IPS DF 19.7 (cell line): ENCODE results near the gene PRAMEF13.
"Not testable (repeated sequence)": the region's sequence is repeated elsewhere in the genome, so short reads cannot be mapped to it uniquely, and the experiment has no call there.

ENCODE experiments used
- DNase-seq: peaks from one replicate; pipeline ENCODE4 v3.0.0-alpha.2; 2013; ENCODE audit warnings: low read depth, low spot score

Gene PRAMEF13

DNA sequence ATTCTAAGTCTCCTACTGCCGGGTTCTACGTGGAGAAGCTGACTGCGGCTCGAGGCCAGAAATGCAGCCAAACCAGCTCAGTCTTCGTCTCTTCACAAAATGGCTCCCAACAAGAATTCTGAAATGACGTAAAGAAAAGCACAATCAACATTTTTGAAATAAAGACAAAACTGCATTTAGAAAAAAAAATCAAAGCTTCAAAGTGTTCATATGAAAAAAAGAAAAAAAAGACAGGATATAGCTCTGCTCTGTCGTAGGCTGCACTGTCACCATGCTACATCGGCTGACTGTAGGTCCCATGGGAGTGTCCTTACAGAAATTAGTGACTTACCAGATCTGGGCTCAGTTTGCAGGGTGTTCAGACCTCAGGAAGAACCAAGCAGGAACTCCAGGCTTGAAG is 35.7 kb downstream of the PRAMEF13 start, which contains the start of gene HNRNPCL4:
TSS of gene HNRNPCL4 (minus strand) at position 101 of the 400 bp plus-strand sequence. CDS start 164 bp downstream, outside the sequence.
- not testable (repeated sequence) for DNase-seq

GRCh38 chr1:13155909-13156308 is 45.3 kb downstream of the PRAMEF13 start, which contains the start of gene PRAMEF26:
Gene PRAMEF26, minus strand, starts transcription at chr1:13156009. Its CDS starts 2,914 bp downstream, at chr1:13153095.
- DNase-seq: not testable (repeated sequence)
